ENCODE measurements around the gene MYO18A. TPM values are rescaled to one million over a fixed set of nuclear protein-coding genes. Genes with fewer than 3 reads are reported as not detected.

Gene MYO18A
- total RNA-seq, 4 donors from 2014 or later, result 33.2 to 104 (median 59.3) TPM

- Histone ChIP-seq H3K4me1 (no peaks in the 10 kb centered on the region), H3K27ac (no peak overlapping the region), H3K9me3 (no peaks in the 10 kb centered on the region), H3K4me3 (no peak overlapping the region), H3K27me3 (no peaks in the 10 kb centered on the region), H3K36me3 (no peaks in the 10 kb centered on the region)
- no peak for TF ChIP-seq CTCF (IDR thresholded peaks at IDR 0.05)
- TF ChIP-seq POLR2A (IDR thresholded peaks at IDR 0.05), result no peak
- no peak for DNase-seq
- intact Hi-C loops (cut with DNase I; ENCODE audit: low total_unique reads), result no loop called here
Observed at GRCh38 chr17:29166507-29166887, 13.7 kb downstream of the MYO18A start.

GRCh38 chr17:29165800-29166506, 14.2 kb downstream of the MYO18A start:
- Histone ChIP-seq H3K27ac (no peak overlapping the region), H3K4me3 (no peak overlapping the region), H3K9me3 (no peaks in the 10 kb centered on the region), H3K4me1 (no peaks in the 10 kb centered on the region), H3K27me3 (no peaks in the 10 kb centered on the region), H3K36me3 (no peaks in the 10 kb centered on the region)
- DNase-seq, result no peak
- intact Hi-C loops (cut with DNase I; ENCODE audit: low total_unique reads), result no loop called here
- TF ChIP-seq POLR2A (IDR thresholded peaks at IDR 0.05), result no peak
- no peak for TF ChIP-seq CTCF (IDR thresholded peaks at IDR 0.05)

- Histone ChIP-seq H3K27me3 (no peaks in the 10 kb centered on the region), H3K27ac (no peak overlapping the region), H3K36me3 (no peaks in the 10 kb centered on the region), H3K4me3 (no peak overlapping the region), H3K4me1 (no peaks in the 10 kb centered on the region), H3K9me3 (no peaks in the 10 kb centered on the region)
- DNase-seq, result no peak
- intact Hi-C loops (cut with DNase I; ENCODE audit: low total_unique reads), result no loop called here
- TF ChIP-seq CTCF (IDR thresholded peaks at IDR 0.05) (no peak), POLR2A (IDR thresholded peaks at IDR 0.05) (no peak)
Observed at GRCh38 chr17:29165261-29165660, 14.9 kb downstream of the MYO18A start.

- Histone ChIP-seq H3K27me3 (no peaks in the 10 kb centered on the region), H3K4me1 (peaks cover 0 to 9% of the 10 kb centered on the region in 2 donors), H3K27ac (no peak overlapping the region), H3K36me3 (no peaks in the 10 kb centered on the region), H3K9me3 (no peaks in the 10 kb centered on the region), H3K4me3 (no peak overlapping the region)
- TF ChIP-seq CTCF (IDR thresholded peaks at IDR 0.05), result no peak
- TF ChIP-seq POLR2A (IDR thresholded peaks at IDR 0.05), result no peak
- no peak for DNase-seq
- intact Hi-C loops (cut with DNase I; ENCODE audit: low total_unique reads), result no loop called here
Observed at GRCh38 chr17:29163563-29163962, 16.6 kb downstream of the MYO18A start.

- intact Hi-C loops (cut with DNase I; ENCODE audit: low total_unique reads), result no loop called here
- DNase-seq, result peak in 1 of 2 donors; percentile 32
- H3K27ac ChIP-seq, result no peak overlapping the region
- TF ChIP-seq POLR2A (IDR thresholded peaks at IDR 0.05), result no peak
- TF ChIP-seq CTCF (IDR thresholded peaks at IDR 0.05), result no peak
- no peaks in the 10 kb centered on the region for H3K9me3 ChIP-seq
- no peaks in the 10 kb centered on the region for H3K27me3 ChIP-seq
- peaks cover 0 to 9% of the 10 kb centered on the region in 2 donors for H3K4me1 ChIP-seq
- no peaks in the 10 kb centered on the region for H3K36me3 ChIP-seq
- H3K4me3 ChIP-seq, result no peak overlapping the region
Observed at GRCh38 chr17:29162909-29163341, 17.3 kb downstream of the MYO18A start.

Data from uterus (tissue), 4 donors.